ENCODE data around the gene CTBP2.

- TF ChIP-seq CTCF (conservative IDR thresholded peaks at IDR 0.05; ENCODE audit: low read depth, low read length) (no peak), EZH2 (IDR thresholded peaks at IDR 0.05; ENCODE audit: borderline replicate concordance, low read depth, low read length, poor library complexity, severe bottlenecking) (no peak)
Observed at GRCh38 chr10:125001313-125002046, 158.9 kb downstream of the CTBP2 start.
